Measurements from ENCODE around the gene HHAT. TPM values are rescaled to one million over a fixed set of nuclear protein-coding genes. Genes with fewer than 3 reads are reported as not detected.

The HHAT gene
- total RNA-seq, 2 experiments from 2014 or later: 0.82 to 0.84 TPM

GRCh38 chr1:210489491-210489890 is 160.8 kb downstream of the HHAT start:
- H3K27ac Mint-ChIP-seq: no peak overlapping the region
- no peak overlapping the region for H3K4me3 Mint-ChIP-seq
- no peak for DNase-seq
- no peak for ATAC-seq
- H3K4me1 Mint-ChIP-seq: no peaks in the 10 kb centered on the region
- H3K27me3 Mint-ChIP-seq: no peaks in the 10 kb centered on the region
- ChIA-PET CTCF (no interaction called here), POLR2A (no interaction called here)
- H3K9me3 Mint-ChIP-seq (ENCODE audit: low read depth): no peaks in the 10 kb centered on the region
- H3K36me3 Mint-ChIP-seq (ENCODE audit: low read depth): no peaks in the 10 kb centered on the region
- intact Hi-C loops (cut with DNase I, micrococcal nuclease): no loop called here

DNA sequence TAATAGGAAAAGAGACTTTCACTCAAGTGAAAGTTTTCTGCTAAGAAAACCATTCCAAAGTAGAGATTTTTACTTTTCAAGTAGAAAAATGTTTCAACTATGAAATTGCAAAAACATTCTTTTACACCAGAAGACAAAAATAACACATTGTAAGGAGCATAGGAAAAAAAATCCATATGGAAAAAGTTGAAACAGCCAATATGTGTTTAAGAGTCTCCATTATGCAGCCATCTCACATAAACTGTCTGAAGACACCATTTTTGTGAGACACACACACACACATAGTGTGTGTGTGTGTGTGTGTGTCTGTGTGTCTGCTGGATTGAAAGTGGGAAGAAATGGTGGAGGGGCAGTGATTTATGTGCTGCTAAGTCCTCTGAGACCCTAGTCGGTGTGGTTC is 162.1 kb downstream of the HHAT start:
- Mint-ChIP-seq H3K4me1 (no peaks in the 10 kb centered on the region), H3K27ac (no peak overlapping the region), H3K36me3 (ENCODE audit: low read depth) (no peaks in the 10 kb centered on the region), H3K27me3 (no peaks in the 10 kb centered on the region), H3K4me3 (no peak overlapping the region), H3K9me3 (ENCODE audit: low read depth) (no peaks in the 10 kb centered on the region)
- DNase-seq (no peak), ATAC-seq (no peak)
- intact Hi-C loops (cut with DNase I, micrococcal nuclease): no loop called here
- ChIA-PET POLR2A (interaction anchor here (0.6 kb wide), 1 partner anchor 1251 kb away, joined by 3 read pairs; no protein-coding TSS in a partner anchor), CTCF (no interaction called here)

DNA sequence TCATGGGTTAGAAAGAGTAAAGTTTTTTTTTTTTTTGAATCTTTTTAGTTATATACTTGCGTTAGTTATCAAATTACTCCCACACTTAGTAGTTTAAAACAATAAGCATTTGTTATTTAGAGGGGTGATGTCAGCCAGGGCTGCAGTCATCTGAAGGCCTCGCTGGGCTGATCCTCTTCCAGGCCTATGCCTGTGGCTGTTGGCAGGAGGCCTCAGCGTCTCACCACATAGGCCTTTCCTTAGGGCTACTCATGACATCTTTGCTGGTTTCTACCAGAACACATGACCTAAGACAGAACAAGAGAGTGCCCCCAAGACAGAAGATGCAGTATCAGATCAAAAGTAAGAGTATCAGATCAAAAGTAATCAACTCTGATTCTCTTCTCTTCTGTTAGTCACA is 167.4 kb downstream of the HHAT start:
- Mint-ChIP-seq H3K27ac (no peak overlapping the region), H3K27me3 (no peaks in the 10 kb centered on the region), H3K4me1 (no peaks in the 10 kb centered on the region), H3K9me3 (ENCODE audit: low read depth) (no peaks in the 10 kb centered on the region), H3K36me3 (ENCODE audit: low read depth) (no peaks in the 10 kb centered on the region), H3K4me3 (no peak overlapping the region)
- CTCF ChIA-PET: no interaction called here
- DNase-seq: no peak
- POLR2A ChIA-PET: no interaction called here
- intact Hi-C loops (cut with DNase I, micrococcal nuclease): no loop called here
- no peak for ATAC-seq

DNA sequence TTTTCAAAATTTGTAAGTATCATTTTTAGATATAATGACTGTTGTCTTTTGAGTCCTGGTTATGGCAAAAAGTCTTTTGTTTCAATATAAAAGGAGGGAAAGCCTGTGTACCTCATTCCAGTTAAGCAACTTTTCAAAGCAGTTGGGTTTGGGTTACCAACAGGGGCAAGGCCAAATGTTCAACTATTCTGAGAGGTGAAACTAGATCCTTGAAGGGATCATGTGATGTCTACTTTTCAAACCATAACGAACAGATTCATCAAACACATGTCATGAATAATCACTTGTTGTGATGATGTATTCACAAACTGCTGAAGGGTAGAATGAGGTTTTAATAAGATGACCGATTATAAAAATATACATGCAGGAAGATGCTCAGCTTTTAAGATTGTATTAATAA is 171.3 kb downstream of the HHAT start:
- POLR2A ChIA-PET: interaction anchor here (0.6 kb wide), 1 partner anchor 961 kb away, joined by 6 read pairs; no protein-coding TSS in a partner anchor
- no peak overlapping the region for H3K4me3 Mint-ChIP-seq
- H3K9me3 Mint-ChIP-seq (ENCODE audit: low read depth): no peaks in the 10 kb centered on the region
- no peaks in the 10 kb centered on the region for H3K4me1 Mint-ChIP-seq
- intact Hi-C loops (cut with DNase I, micrococcal nuclease): no loop called here
- H3K27ac Mint-ChIP-seq: no peak overlapping the region
- H3K27me3 Mint-ChIP-seq: no peaks in the 10 kb centered on the region
- CTCF ChIA-PET: interaction anchor here (0.6 kb wide), 1 partner anchor 51 kb away, joined by 3 read pairs; no protein-coding TSS in a partner anchor
- DNase-seq: no peak
- H3K36me3 Mint-ChIP-seq (ENCODE audit: low read depth): no peaks in the 10 kb centered on the region
- no peak for ATAC-seq

GRCh38 chr1:210500831-210501230 is 172.1 kb downstream of the HHAT start:
- Mint-ChIP-seq H3K27me3 (no peaks in the 10 kb centered on the region), H3K27ac (no peak overlapping the region), H3K4me1 (no peaks in the 10 kb centered on the region), H3K9me3 (ENCODE audit: low read depth) (no peaks in the 10 kb centered on the region), H3K4me3 (no peak overlapping the region), H3K36me3 (ENCODE audit: low read depth) (no peaks in the 10 kb centered on the region)
- DNase-seq (no peak), ATAC-seq (no peak)
- intact Hi-C loops (cut with DNase I, micrococcal nuclease): no loop called here
- POLR2A ChIA-PET: no interaction called here
- CTCF ChIA-PET: interaction anchor here (0.5 to 0.6 kb wide), 2 partner anchors 50 to 228 kb away, joined by 3 read pairs; no protein-coding TSS in a partner anchor

GRCh38 chr1:210504286-210504685 is 175.6 kb downstream of the HHAT start:
- intact Hi-C loops (cut with DNase I, micrococcal nuclease): no loop called here
- ChIA-PET CTCF (interaction anchor here (1.1 kb wide), 1 partner anchor 13 kb away, joined by 3 read pairs; no protein-coding TSS in a partner anchor), POLR2A (no interaction called here)
- Mint-ChIP-seq H3K27ac (no peak overlapping the region), H3K4me1 (no peaks in the 10 kb centered on the region), H3K27me3 (no peaks in the 10 kb centered on the region), H3K36me3 (ENCODE audit: low read depth) (no peaks in the 10 kb centered on the region), H3K9me3 (ENCODE audit: low read depth) (no peaks in the 10 kb centered on the region), H3K4me3 (no peak overlapping the region)
- ATAC-seq (no peak), DNase-seq (no peak)

- H3K4me1 Mint-ChIP-seq: no peaks in the 10 kb centered on the region
- H3K9me3 Mint-ChIP-seq (ENCODE audit: low read depth): no peaks in the 10 kb centered on the region
- CTCF ChIA-PET: no interaction called here
- H3K27ac Mint-ChIP-seq: no peak overlapping the region
- DNase-seq (no peak), ATAC-seq (no peak)
- H3K27me3 Mint-ChIP-seq: no peaks in the 10 kb centered on the region
- POLR2A ChIA-PET: no interaction called here
- H3K4me3 Mint-ChIP-seq: no peak overlapping the region
- no peaks in the 10 kb centered on the region for H3K36me3 Mint-ChIP-seq (ENCODE audit: low read depth)
- intact Hi-C loops (cut with DNase I, micrococcal nuclease): no loop called here
These were observed 177.1 kb downstream of the HHAT start for GRCh38 chr1:210505601-210506496.

DNA sequence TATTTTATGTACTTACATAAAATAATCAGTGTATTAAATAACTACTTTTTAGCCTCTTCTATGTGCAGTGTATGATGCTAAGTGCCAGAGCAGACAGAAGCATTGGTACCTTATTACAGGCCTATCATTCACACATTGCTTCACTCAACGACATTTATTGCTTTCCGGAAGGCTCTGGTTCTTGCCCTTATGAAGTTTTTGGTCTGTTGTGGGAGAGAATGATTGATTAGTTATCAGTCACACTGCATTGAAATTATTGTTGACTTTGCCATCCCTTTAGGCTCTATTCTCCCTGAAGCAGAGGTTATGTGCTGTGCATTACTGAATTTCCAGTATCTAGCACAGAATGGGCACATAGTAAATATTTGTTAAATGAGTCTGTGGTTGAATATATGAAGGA is 178.0 kb downstream of the HHAT start:
- no peak for ATAC-seq
- H3K9me3 Mint-ChIP-seq (ENCODE audit: low read depth): no peaks in the 10 kb centered on the region
- no peaks in the 10 kb centered on the region for H3K27me3 Mint-ChIP-seq
- H3K27ac Mint-ChIP-seq: no peak overlapping the region
- intact Hi-C loops (cut with DNase I, micrococcal nuclease): no loop called here
- POLR2A ChIA-PET: no interaction called here
- no peaks in the 10 kb centered on the region for H3K36me3 Mint-ChIP-seq (ENCODE audit: low read depth)
- no peak for DNase-seq
- H3K4me3 Mint-ChIP-seq: no peak overlapping the region
- no peaks in the 10 kb centered on the region for H3K4me1 Mint-ChIP-seq
- CTCF ChIA-PET: no interaction called here

DNA sequence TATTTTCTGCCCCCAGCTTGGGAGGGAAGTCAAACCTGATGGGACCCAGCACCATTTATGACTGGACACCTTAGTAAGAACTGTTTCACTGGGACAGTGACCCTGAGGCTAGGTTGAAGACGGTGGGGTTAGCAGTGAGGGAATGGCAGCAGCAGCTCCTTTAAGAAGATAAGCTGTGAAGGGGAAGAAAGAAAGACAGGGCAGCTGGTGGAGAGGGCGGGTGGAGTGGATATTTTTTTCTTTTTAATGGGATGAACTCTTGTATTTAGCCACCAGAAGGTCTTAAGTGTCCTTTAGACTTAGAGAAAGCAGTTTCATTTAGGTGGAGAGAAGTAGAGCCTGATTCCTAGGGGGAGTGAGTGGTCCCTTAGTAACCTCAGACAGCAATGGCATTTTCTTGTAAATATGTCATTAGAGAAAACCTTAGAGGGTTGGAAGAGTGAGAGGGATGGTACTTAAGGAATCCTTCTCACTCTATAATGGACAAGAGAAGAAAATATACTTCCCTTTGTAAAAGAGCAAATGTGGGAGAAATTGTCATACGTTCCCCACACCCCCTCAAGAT is 187.5 kb downstream of the HHAT start:
- H3K27me3 Mint-ChIP-seq: no peaks in the 10 kb centered on the region
- H3K9me3 Mint-ChIP-seq (ENCODE audit: low read depth): no peaks in the 10 kb centered on the region
- POLR2A ChIA-PET: no interaction called here

DNA sequence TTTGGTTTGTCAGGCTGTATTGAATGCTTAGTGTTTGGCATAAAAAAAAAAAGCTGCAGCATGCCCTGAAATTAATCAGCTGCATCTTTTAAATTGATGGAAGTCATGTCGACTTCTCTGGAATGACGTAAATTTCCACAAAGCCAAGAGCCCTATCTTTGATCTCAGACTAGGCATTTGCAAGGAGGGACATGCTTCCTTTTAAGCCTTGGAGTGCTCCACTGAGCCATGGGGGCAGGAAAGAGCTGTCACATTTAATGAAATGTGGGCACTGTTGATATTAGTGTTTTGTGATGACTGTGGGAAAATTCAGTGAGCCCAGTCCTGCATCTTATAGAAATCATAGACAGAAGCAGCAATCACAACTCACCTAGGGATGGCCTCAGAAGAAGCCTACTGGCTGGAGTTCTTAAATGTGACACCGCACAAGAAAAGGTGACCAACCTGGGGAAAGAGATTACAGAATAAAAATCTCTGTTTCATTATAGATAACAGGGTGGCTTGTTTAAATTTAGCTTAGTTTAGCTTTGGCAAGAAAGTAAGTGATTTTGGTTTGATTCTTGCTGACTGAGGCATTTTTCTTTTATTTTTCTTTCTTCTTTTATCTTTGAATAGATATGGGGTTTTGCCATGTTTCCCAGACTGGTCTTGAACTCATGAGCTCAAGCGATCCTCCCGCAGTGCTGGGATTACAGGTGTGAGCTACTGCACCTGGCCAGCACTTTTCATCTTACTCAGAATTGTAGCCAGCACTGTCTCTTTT is 188.2 kb downstream of the HHAT start:
- intact Hi-C loops (cut with DNase I, micrococcal nuclease): no loop called here
- CTCF ChIA-PET: interaction anchor here (0.7 to 1.0 kb wide), 4 partner anchors 13 to 110 kb away, joined by 3 to 5 read pairs (median 4); no protein-coding TSS in a partner anchor

More for the DNA sequence above, 187.5 kb downstream of the HHAT start:
- ATAC-seq (no peak), DNase-seq (no peak)
- Mint-ChIP-seq H3K4me1 (no peaks in the 10 kb centered on the region), H3K27ac (no peak overlapping the region), H3K36me3 (ENCODE audit: low read depth) (no peaks in the 10 kb centered on the region), H3K4me3 (no peak overlapping the region)
- intact Hi-C loops (cut with DNase I, micrococcal nuclease): no loop called here
- CTCF ChIA-PET: interaction anchor here (0.7 to 1.0 kb wide), 4 partner anchors 12 to 109 kb away, joined by 3 to 5 read pairs (median 4); no protein-coding TSS in a partner anchor

DNA sequence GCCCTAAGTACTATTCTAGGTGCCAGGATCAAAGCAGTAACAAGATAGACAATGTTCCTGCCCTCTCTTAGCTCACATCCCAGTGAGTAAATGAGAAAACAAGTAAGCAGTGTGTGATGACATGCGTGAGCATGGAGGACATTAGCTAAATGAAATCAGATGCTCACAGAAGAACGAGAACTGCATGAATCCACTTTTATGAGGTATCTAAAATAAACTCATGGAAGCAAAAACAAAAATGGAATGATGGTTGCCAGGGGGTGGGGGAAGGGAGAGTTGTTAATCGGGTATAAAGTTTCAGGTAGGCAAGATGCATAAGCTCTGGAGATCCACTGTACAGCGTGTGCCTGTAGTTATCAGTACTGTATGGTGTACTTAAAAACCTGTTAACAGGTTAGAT is 195.1 kb downstream of the HHAT start:
- H3K9me3 Mint-ChIP-seq (ENCODE audit: low read depth): no peaks in the 10 kb centered on the region
- H3K4me3 Mint-ChIP-seq: no peak overlapping the region
- H3K36me3 Mint-ChIP-seq (ENCODE audit: low read depth): no peaks in the 10 kb centered on the region
- intact Hi-C loops (cut with DNase I, micrococcal nuclease): no loop called here
- no peaks in the 10 kb centered on the region for H3K4me1 Mint-ChIP-seq
- DNase-seq: no peak
- H3K27ac Mint-ChIP-seq: no peak overlapping the region
- no peak for ATAC-seq
- ChIA-PET CTCF (no interaction called here), POLR2A (no interaction called here)
- no peaks in the 10 kb centered on the region for H3K27me3 Mint-ChIP-seq

More for the DNA sequence above, 188.2 kb downstream of the HHAT start:
- Mint-ChIP-seq H3K27ac (no peak overlapping the region), H3K4me3 (no peak overlapping the region), H3K4me1 (no peaks in the 10 kb centered on the region), H3K36me3 (ENCODE audit: low read depth) (no peaks in the 10 kb centered on the region), H3K27me3 (no peaks in the 10 kb centered on the region), H3K9me3 (ENCODE audit: low read depth) (no peaks in the 10 kb centered on the region)
- POLR2A ChIA-PET: no interaction called here
- DNase-seq (no peak), ATAC-seq (no peak)

All from activated CD4-positive, alpha-beta T cell treated with anti-CD3 and anti-CD28 coated beads for 36 hours (primary cell).